ENCODE results near the gene SUN2.

The SUN2 gene

GRCh38 chr22:38735126-38735464 is 20.7 kb downstream of the SUN2 start:
- DNase-seq (ENCODE audit: low read depth in 2 of 2), result no peak

GRCh38 chr22:38734421-38735100 is 21.2 kb downstream of the SUN2 start:
- no peak for DNase-seq (ENCODE audit: low read depth in 2 of 2)

GRCh38 chr22:38733724-38734381 is 21.9 kb downstream of the SUN2 start:
- DNase-seq (ENCODE audit: low read depth in 2 of 2), result no peak

- no peak for DNase-seq (ENCODE audit: low read depth in 2 of 2)
Observed at GRCh38 chr22:38733329-38733723, 22.5 kb downstream of the SUN2 start.

GRCh38 chr22:38732251-38732815 is 23.5 kb downstream of the SUN2 start:
- DNase-seq (ENCODE audit: low read depth in 2 of 2), result no peak

GRCh38 chr22:38731703-38732161 is 24.1 kb downstream of the SUN2 start:
- DNase-seq (ENCODE audit: low read depth in 2 of 2), result no peak

GRCh38 chr22:38730411-38730871 is 25.4 kb downstream of the SUN2 start:
- DNase-seq (ENCODE audit: low read depth in 2 of 2), result no peak

GRCh38 chr22:38729946-38730345 is 25.9 kb downstream of the SUN2 start:
- DNase-seq (ENCODE audit: low read depth in 2 of 2), result no peak

GRCh38 chr22:38728871-38729796 is 26.7 kb downstream of the SUN2 start:
- DNase-seq (ENCODE audit: low read depth in 2 of 2), result no peak

GRCh38 chr22:38727530-38728451 is 28.0 kb downstream of the SUN2 start:
- DNase-seq (ENCODE audit: low read depth in 2 of 2), result no peak

- DNase-seq (ENCODE audit: low read depth in 2 of 2), result no peak
Observed at GRCh38 chr22:38727123-38727522, 28.7 kb downstream of the SUN2 start.

- DNase-seq (ENCODE audit: low read depth in 2 of 2), result no peak
Observed at GRCh38 chr22:38725900-38726655, 29.7 kb downstream of the SUN2 start.

- no peak for DNase-seq (ENCODE audit: low read depth in 2 of 2)
Observed at GRCh38 chr22:38724926-38725571, 30.7 kb downstream of the SUN2 start.

GRCh38 chr22:38724176-38724575 is 31.6 kb downstream of the SUN2 start:
- no peak for DNase-seq (ENCODE audit: low read depth in 2 of 2)

GRCh38 chr22:38721551-38721950 is 34.2 kb downstream of the SUN2 start:
- no peak for DNase-seq (ENCODE audit: low read depth in 2 of 2)

- DNase-seq (ENCODE audit: low read depth in 2 of 2), result no peak
Observed at GRCh38 chr22:38720350-38720749, 35.4 kb downstream of the SUN2 start.

GRCh38 chr22:38719196-38719595 is 36.6 kb downstream of the SUN2 start:
- DNase-seq (ENCODE audit: low read depth in 2 of 2), result no peak

GRCh38 chr22:38718414-38718813 is 37.4 kb downstream of the SUN2 start:
- DNase-seq (ENCODE audit: low read depth in 2 of 2), result no peak

- no peak for DNase-seq (ENCODE audit: low read depth in 2 of 2)
Observed at GRCh38 chr22:38717244-38717643, 38.6 kb downstream of the SUN2 start.

- no peak for DNase-seq (ENCODE audit: low read depth in 2 of 2)
Observed at GRCh38 chr22:38716826-38717225, 39.0 kb downstream of the SUN2 start.

Measured in stimulated activated CD4-positive, alpha-beta T cell treated with anti-CD3 and anti-CD28 coated beads, Interleukin-1b, Interleukin-23, amount 100 ng/mL, for 4 hours (primary cell).